HG03571 (cell line): ENCODE results near the gene CLEC4D.
"Not testable (repeated sequence)": the region's sequence is repeated elsewhere in the genome, so short reads cannot be mapped to it uniquely, and the experiment has no call there.

Experiments used
- ATAC-seq: cut with Tn5 transposase; IDR thresholded peaks from one replicate; pipeline ENCODE4 v1.9.1; 2021; ENCODE audit not compliant: unreplicated experiment

Gene CLEC4D

GRCh38 chr12:8532045-8532444 lies 18.7 kb downstream of the CLEC4D start:
- no peak for ATAC-seq

DNA sequence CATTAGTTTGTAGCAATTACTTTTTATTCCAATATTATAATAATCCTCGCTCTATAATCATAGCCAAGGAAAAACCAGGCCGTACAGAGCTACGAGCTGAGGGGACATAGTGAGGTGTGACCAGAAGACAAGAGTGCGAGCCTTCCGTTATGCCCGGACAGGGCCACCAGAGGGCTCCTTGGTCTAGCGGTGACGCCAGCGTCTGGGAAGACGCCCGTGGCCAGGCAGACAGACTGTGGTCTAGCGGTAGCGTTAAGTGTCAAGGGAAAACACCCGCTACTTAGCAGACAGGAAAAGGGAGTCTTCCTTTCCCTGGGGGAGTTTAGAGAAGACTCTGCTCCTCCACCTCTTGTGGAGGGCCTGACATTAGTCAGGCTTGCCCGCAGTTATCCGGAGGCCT lies 24.5 kb downstream of the CLEC4D start:
- not testable (repeated sequence) for ATAC-seq

- ATAC-seq = not testable (repeated sequence)
These were observed 27.5 kb downstream of the CLEC4D start, which contains the start of gene CLEC4E for GRCh38 chr12:8540831-8541230. Gene CLEC4E, minus strand, starts transcription at chr12:8540905. Its CDS starts 108 bp downstream, at chr12:8540797.

DNA sequence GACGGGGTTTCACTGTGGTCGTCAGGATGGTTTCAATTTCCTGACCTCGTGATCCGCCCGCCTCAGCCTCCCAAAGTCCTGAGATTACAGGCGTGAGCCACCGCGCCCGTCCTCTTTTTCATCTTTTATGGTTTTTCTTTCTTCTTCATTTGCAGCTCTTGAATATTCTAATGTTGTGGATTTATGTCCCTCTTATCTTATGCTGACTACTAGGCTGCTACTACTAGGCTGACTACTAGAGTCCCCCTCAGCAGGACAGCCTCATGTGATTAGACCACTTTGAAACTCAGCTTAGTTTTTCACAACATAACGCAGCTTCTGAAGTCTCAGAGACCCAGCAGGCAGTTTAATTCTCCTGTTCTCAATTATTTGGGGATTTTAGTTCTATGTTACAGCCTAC lies 28.3 kb downstream of the CLEC4D start:
- ATAC-seq = no peak

- ATAC-seq = peak; percentile 71
These were observed 31.0 kb downstream of the CLEC4D start for GRCh38 chr12:8544295-8544694.

- ATAC-seq = no peak
These were observed 33.3 kb downstream of the CLEC4D start for GRCh38 chr12:8546591-8546990.

DNA sequence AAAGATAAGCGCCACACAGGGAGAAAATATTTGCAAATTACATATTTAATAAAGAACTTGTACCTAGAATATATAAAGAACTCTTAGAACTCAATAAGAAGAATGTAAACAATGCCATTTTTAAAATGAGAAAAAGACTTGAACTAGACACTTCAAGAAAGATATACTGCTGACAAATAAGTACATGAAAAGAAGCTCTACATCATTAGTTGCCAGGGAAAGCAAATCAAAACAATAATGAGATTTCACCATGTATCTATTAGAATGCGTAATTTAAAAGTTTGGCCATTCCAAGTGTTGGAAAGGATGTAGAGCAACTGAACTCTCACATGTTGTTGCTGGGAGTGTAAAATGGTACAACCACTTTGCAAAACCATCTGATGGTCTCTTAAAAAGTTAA lies 34.3 kb downstream of the CLEC4D start:
- no peak for ATAC-seq

GRCh38 chr12:8548192-8548591 lies 34.9 kb downstream of the CLEC4D start:
- ATAC-seq = no peak

DNA sequence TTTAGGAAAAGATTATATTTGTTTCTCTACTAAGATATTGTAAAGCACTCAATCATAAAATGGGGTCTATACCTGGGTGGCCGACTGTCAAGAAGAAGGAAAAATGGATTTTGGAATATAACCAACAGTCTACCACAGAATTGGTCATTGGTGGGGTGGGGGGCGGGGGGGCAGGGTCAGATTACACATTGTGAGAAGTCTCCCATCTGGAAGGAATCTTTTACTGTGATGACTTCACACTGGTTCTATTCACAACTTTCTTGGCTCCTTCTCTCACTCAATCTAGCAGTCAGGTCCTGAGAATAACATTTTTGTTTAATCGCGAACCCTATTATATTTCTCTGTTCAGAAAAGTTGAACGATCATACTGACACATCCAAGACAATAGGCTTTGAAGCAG lies 36.1 kb downstream of the CLEC4D start:
- ATAC-seq = no peak

GRCh38 chr12:8553088-8553627 lies 39.9 kb downstream of the CLEC4D start:
- ATAC-seq = no peak

- ATAC-seq = no peak
These were observed 41.3 kb downstream of the CLEC4D start for GRCh38 chr12:8554451-8555195.

GRCh38 chr12:8556531-8557097 lies 43.3 kb downstream of the CLEC4D start:
- ATAC-seq = no peak

GRCh38 chr12:8559676-8560075 lies 46.4 kb downstream of the CLEC4D start:
- no peak for ATAC-seq

GRCh38 chr12:8561011-8561410 lies 47.7 kb downstream of the CLEC4D start:
- no peak for ATAC-seq

DNA sequence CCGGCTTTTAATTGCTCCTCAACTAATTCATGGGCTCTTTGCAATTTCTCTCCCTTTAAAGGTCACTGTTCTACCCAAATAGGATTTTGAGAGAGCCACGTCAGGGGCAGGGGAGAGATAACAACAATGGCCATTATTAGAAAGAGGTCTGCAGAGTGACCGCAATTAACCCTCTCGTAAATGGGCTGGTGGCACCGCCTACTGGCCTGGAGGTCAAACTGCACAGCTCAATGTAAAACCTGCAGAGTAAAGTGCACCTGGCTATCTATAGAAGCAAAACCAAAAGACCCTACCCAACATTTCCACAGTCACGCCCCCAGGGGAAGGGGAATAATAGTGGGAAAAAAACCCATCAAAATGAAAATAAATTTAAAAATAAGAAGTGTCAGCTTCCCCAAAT lies 49.0 kb downstream of the CLEC4D start:
- ATAC-seq = no peak

- no peak for ATAC-seq
These were observed 50.1 kb downstream of the CLEC4D start for GRCh38 chr12:8563356-8563755.

DNA sequence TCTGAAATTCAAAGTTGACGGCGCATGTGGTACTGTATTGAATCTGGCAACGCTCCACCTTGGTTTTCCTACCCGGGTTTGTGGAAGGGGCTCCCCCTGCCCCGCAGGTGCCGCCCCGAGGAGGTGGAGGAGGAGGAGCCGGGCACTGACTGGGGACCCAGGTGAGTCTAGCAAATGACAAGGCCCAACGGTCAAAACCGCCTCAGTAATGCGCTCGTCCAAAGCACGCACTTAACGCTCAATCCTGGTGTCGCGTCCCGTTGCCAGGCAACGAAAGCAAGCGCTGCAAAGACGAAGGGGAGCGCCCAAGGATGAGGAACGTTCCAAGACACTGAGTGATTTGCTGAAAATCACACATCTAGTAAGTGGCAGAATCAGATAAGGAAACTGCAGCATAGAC lies 51.4 kb downstream of the CLEC4D start:
- no peak for ATAC-seq

- not testable (repeated sequence) for ATAC-seq
These were observed 52.7 kb downstream of the CLEC4D start for GRCh38 chr12:8566052-8566451.

- ATAC-seq = no peak
These were observed 53.2 kb downstream of the CLEC4D start for GRCh38 chr12:8566525-8566924.
